Keratinocyte (primary cell): Measurements from ENCODE around the gene TRAPPC8. TPM values are rescaled to one million over a fixed set of nuclear protein-coding genes. Genes with fewer than 3 reads are reported as not detected.

ENCODE experiments used
- DNase-seq: peaks from one replicate; pipeline ENCODE4 v3.0.0-alpha.2; 2011; ENCODE audit warnings: low read depth, missing footprints, low spot score
- FAIRE-seq: peaks from 2 replicates; lab custom pipeline; 2011; peaks lifted over from hg19 to GRCh38; lab: Jason Lieb, UNC
- H2AFZ ChIP-seq: 2 replicates; pipeline ENCODE4 v1.6.0; 2012; ENCODE audit warnings: low read length, control low read depth, inconsistent platforms; ENCODE audit not compliant: control insufficient read depth
- H3K27ac ChIP-seq: 2 replicates; pipeline ENCODE4 v1.5.1; 2011; ENCODE audit warnings: low read length; ENCODE audit not compliant: control insufficient read depth, insufficient read depth
- H3K27me3 ChIP-seq: 3 replicates; pipeline ENCODE4 v1.6.0; 2011; ENCODE audit warnings: low read length; ENCODE audit not compliant: control insufficient read depth, insufficient read depth; ENCODE audit errors: extremely low read depth
- H3K36me3 ChIP-seq, 2 experiments: 2 replicates in 1 of 2; 3 replicates in 1 of 2; pipeline ENCODE4 v1.5.1; 2011; ENCODE audit warnings: low read length in 2 of 2, mild to moderate bottlenecking in 1 of 2; ENCODE audit not compliant: control insufficient read depth in 2 of 2, insufficient read depth in 2 of 2; ENCODE audit errors: extremely low read depth in 1 of 2
- H3K4me1 ChIP-seq: 3 replicates; pipeline ENCODE4 v1.5.1; 2011; ENCODE audit warnings: low read length; ENCODE audit not compliant: control insufficient read depth, insufficient read depth; ENCODE audit errors: extremely low read depth
- H3K4me2 ChIP-seq: 3 replicates; pipeline ENCODE4 v1.6.0; 2011; ENCODE audit warnings: low read depth, low read length; ENCODE audit not compliant: control insufficient read depth, insufficient read depth; ENCODE audit errors: extremely low read depth
- H3K4me3 ChIP-seq, 3 experiments: fragments of 200-600 bp in 1 of 3; sonication (generic) in 1 of 3; 2 replicates in 2 of 3; 3 replicates in 1 of 3; pipeline ENCODE4 v1.5.1; 2011 to 2016; ENCODE audit warnings: low read length in 3 of 3, mild to moderate bottlenecking in 3 of 3, control low read depth in 2 of 3, inconsistent platforms in 1 of 3, low read depth in 1 of 3, mixed read lengths in 1 of 3, mixed run types in 1 of 3, moderate library complexity in 1 of 3; ENCODE audit not compliant: control insufficient read depth in 2 of 3, insufficient read depth in 2 of 3; ENCODE audit errors: extremely low read depth in 1 of 3
- H3K79me2 ChIP-seq: 2 replicates; pipeline ENCODE4 v1.6.0; 2012; ENCODE audit warnings: low read length; ENCODE audit not compliant: control insufficient read depth, insufficient read depth
- H3K9ac ChIP-seq: 3 replicates; pipeline ENCODE4 v1.6.0; 2011; ENCODE audit warnings: low read length; ENCODE audit not compliant: control insufficient read depth, insufficient read depth; ENCODE audit errors: extremely low read depth
- H3K9me1 ChIP-seq: 3 replicates; pipeline ENCODE4 v1.6.0; 2011; ENCODE audit warnings: low read length; ENCODE audit not compliant: control insufficient read depth, insufficient read depth; ENCODE audit errors: extremely low read depth
- H3K9me3 ChIP-seq: 2 replicates; pipeline ENCODE4 v1.5.1; 2012; ENCODE audit warnings: low read depth, low read length; ENCODE audit not compliant: control insufficient read depth
- H4K20me1 ChIP-seq: 3 replicates; pipeline ENCODE4 v1.6.0; 2011; ENCODE audit warnings: low read length; ENCODE audit not compliant: control insufficient read depth, insufficient read depth; ENCODE audit errors: extremely low read depth
- CTCF ChIP-seq, 3 experiments: IDR thresholded peaks in 1 of 3; conservative IDR thresholded peaks in 1 of 3; optimal IDR thresholded peaks in 1 of 3; 2 replicates in 2 of 3; 3 replicates in 1 of 3; pipeline versions ENCODE3 to v1.5.1; 2011; ENCODE audit warnings: low read length in 3 of 3, mild to moderate bottlenecking in 3 of 3, moderate library complexity in 2 of 3, control low read depth in 1 of 3, inconsistent platforms in 1 of 3; ENCODE audit not compliant: insufficient read depth in 2 of 3; ENCODE audit errors: extremely low read depth in 1 of 3
- EZH2 ChIP-seq: IDR thresholded peaks from one replicate; pipeline ENCODE4 v1.6.1; 2012; ENCODE audit warnings: inconsistent platforms, mild to moderate bottlenecking, low read length, moderate library complexity
- dilution Hi-C: fragments of 300-500 bp; cut with MboI; formaldehyde crosslinking; loops from one replicate; pipeline ENCODE4 v1.7.0; 2020; ENCODE audit warnings: low sequenced_read_pairs; ENCODE audit not compliant: extremely low pct_ligation_motif_present
- polyA plus RNA-seq, 5 experiments: library from polyadenylated mRNA; depleted of rRNA in 3 of 5; stranded (reverse) in 3 of 5; stranded (forward) in 1 of 5; unstranded in 1 of 5; fragments of >200 nt; gene quantifications; 1 replicate in 1 of 5; 2 replicates in 3 of 5; 3 replicates in 1 of 5; pipeline versions ENCODE4 v1.2.1 to v1.2.3, GENCODE V29; 2011 to 2012; ENCODE audit warnings: missing spikeins in 2 of 5, low read depth in 1 of 5, low replicate concordance in 1 of 5

Gene TRAPPC8
- polyA plus RNA-seq, 1 donor (not counting 4 experiments of a cell fraction or from before 2014, with no cell fraction given), result 64.8 TPM

- H3K4me3 ChIP-seq, result no peak overlapping the region
- dilution Hi-C loops, result no loop called here
- no peaks in the 10 kb centered on the region for H3K27me3 ChIP-seq
- no peak for FAIRE-seq
- H3K9me1 ChIP-seq, result no peaks in the 10 kb centered on the region
- H3K79me2 ChIP-seq, result no peaks in the 10 kb centered on the region
- H3K9me3 ChIP-seq, result no peaks in the 10 kb centered on the region
- TF ChIP-seq CTCF (optimal IDR thresholded peaks at IDR 0.05 in 1 of 3, IDR thresholded peaks at IDR 0.05 in 1 of 3, conservative IDR thresholded peaks at IDR 0.05 in 1 of 3; ENCODE audit: extremely low read depth in 1 of 3, insufficient read depth in 2 of 3, low read length in 3 of 3) (no peak), EZH2 (no peak)
- no peaks in the 10 kb centered on the region for H4K20me1 ChIP-seq
- no peak overlapping the region for H3K27ac ChIP-seq
- H3K9ac ChIP-seq, result no peak overlapping the region
- peaks cover 6 to 11% of the 10 kb centered on the region in 2 experiments for H3K36me3 ChIP-seq
- no peaks in the 10 kb centered on the region for H3K4me1 ChIP-seq
- no peak for DNase-seq
- no peak overlapping the region for H2AFZ ChIP-seq
- no peak overlapping the region for H3K4me2 ChIP-seq
These were observed 102.4 kb downstream of the TRAPPC8 start for GRCh38 chr18:31840499-31840898.

GRCh38 chr18:31837879-31838278 is 105.0 kb downstream of the TRAPPC8 start:
- Histone ChIP-seq H3K27ac (no peak overlapping the region), H3K79me2 (no peaks in the 10 kb centered on the region), H3K4me1 (no peaks in the 10 kb centered on the region), H4K20me1 (no peaks in the 10 kb centered on the region), H3K4me2 (no peak overlapping the region), H3K9me1 (no peaks in the 10 kb centered on the region), H3K36me3 (peaks cover 6 to 13% of the 10 kb centered on the region in 2 experiments), H3K9ac (no peak overlapping the region), H2AFZ (no peak overlapping the region), H3K9me3 (no peaks in the 10 kb centered on the region), H3K4me3 (no peak overlapping the region), H3K27me3 (no peaks in the 10 kb centered on the region)
- no peak for TF ChIP-seq CTCF (optimal IDR thresholded peaks at IDR 0.05 in 1 of 3, IDR thresholded peaks at IDR 0.05 in 1 of 3, conservative IDR thresholded peaks at IDR 0.05 in 1 of 3; ENCODE audit: extremely low read depth in 1 of 3, insufficient read depth in 2 of 3, low read length in 3 of 3)
- no peak for DNase-seq
- FAIRE-seq, result no peak
- dilution Hi-C loops, result no loop called here
